HEK293 (cell line): ENCODE results near the gene MBLAC2.

ENCODE experiments used
- CTCF ChIA-PET: fragments of 350-600 bp; formaldehyde crosslinking; extraction: SDS; loops from one replicate; lab custom pipeline; 2021; ENCODE audit warnings: antibody characterized with exemption; lab: Yijun Ruan, JAX
- POLR2A ChIA-PET: fragments of 300-600 bp; formaldehyde crosslinking; extraction: SDS; loops from one replicate; lab custom pipeline; 2020; ENCODE audit warnings: antibody characterized with exemption, inconsistent platforms; lab: Yijun Ruan, JAX
- H3K27ac ChIP-seq: fragments of 200-500 bp; sonication (Bioruptor generic); 2 replicates; pipeline ENCODE4 v1.5.1; 2014; ENCODE audit warnings: low read depth, low read length, control low read depth, inconsistent platforms; ENCODE audit errors: extremely low read depth
- H3K36me3 ChIP-seq, 2 experiments: fragments of 200-500 bp in 1 of 2; sonication (Bioruptor generic) in 1 of 2; 1 replicate in 1 of 2; 2 replicates in 1 of 2; pipeline ENCODE4 v1.5.1; 2014 to 2017; ENCODE audit warnings: inconsistent platforms in 2 of 2, low read length in 2 of 2; ENCODE audit not compliant: control insufficient read depth in 2 of 2, insufficient read depth in 1 of 2
- H3K4me1 ChIP-seq: fragments of 200-500 bp; sonication (Bioruptor generic); 2 replicates; pipeline ENCODE4 v1.5.1; 2014; ENCODE audit warnings: mild to moderate bottlenecking, low read length, inconsistent platforms; ENCODE audit not compliant: control insufficient read depth, insufficient read depth
- H3K4me3 ChIP-seq: 2 replicates; pipeline ENCODE4 v1.5.1; 2011; ENCODE audit warnings: low read depth, mild to moderate bottlenecking, control low read depth, low read length, moderate library complexity
- H3K9me3 ChIP-seq: fragments of 200-500 bp; sonication (Bioruptor generic); 2 replicates; pipeline ENCODE4 v1.5.1; 2014; ENCODE audit warnings: low read depth, low read length, inconsistent platforms; ENCODE audit not compliant: control insufficient read depth, insufficient read depth
- BCL6B ChIP-seq: fragments of 450-650 bp; formaldehyde crosslinking; IDR thresholded peaks from 2 replicates; pipeline ENCODE4 v1.5.1; 2017; ENCODE audit warnings: missing biosample characterization, missing genetic modification characterization
- KLF1 ChIP-seq: fragments of 450-650 bp; formaldehyde crosslinking; IDR thresholded peaks from 2 replicates; pipeline ENCODE4 v1.5.1; 2016; ENCODE audit warnings: missing biosample characterization, missing genetic modification characterization
- PRDM6 ChIP-seq: fragments of 450-650 bp; formaldehyde crosslinking; IDR thresholded peaks from 2 replicates; pipeline ENCODE4 v1.5.1; 2017; ENCODE audit warnings: missing biosample characterization, missing genetic modification characterization
- REPIN1 ChIP-seq: fragments of 450-650 bp; formaldehyde crosslinking; IDR thresholded peaks from 2 replicates; pipeline ENCODE4 v1.5.1; 2017; ENCODE audit warnings: missing biosample characterization, missing genetic modification characterization, low read depth
- SCRT2 ChIP-seq: fragments of 450-650 bp; formaldehyde crosslinking; IDR thresholded peaks from 2 replicates; pipeline ENCODE4 v1.5.1; 2016; ENCODE audit warnings: missing biosample characterization, missing genetic modification characterization
- TCF7L2 ChIP-seq: IDR thresholded peaks from 2 replicates; pipeline ENCODE4 v1.6.1; 2011; ENCODE audit warnings: low read depth, mild to moderate bottlenecking, inconsistent platforms, low read length, moderate library complexity, borderline replicate concordance
- YY2 ChIP-seq: fragments of 450-650 bp; formaldehyde crosslinking; IDR thresholded peaks from 2 replicates; pipeline ENCODE4 v1.5.1; 2016; ENCODE audit warnings: missing biosample characterization, missing genetic modification characterization
- ZBTB1 ChIP-seq: fragments of 450-650 bp; formaldehyde crosslinking; IDR thresholded peaks from 2 replicates; pipeline ENCODE4 v1.5.1; 2016; ENCODE audit warnings: missing biosample characterization, missing genetic modification characterization
- ZBTB10 ChIP-seq: fragments of 450-650 bp; formaldehyde crosslinking; IDR thresholded peaks from 2 replicates; pipeline ENCODE4 v1.5.1; 2016; ENCODE audit warnings: missing biosample characterization, missing genetic modification characterization
- ZBTB21 ChIP-seq: fragments of 450-650 bp; formaldehyde crosslinking; IDR thresholded peaks from 2 replicates; pipeline ENCODE4 v1.5.1; 2017; ENCODE audit warnings: missing biosample characterization, missing genetic modification characterization
- ZBTB6 ChIP-seq: fragments of 450-650 bp; formaldehyde crosslinking; IDR thresholded peaks from 2 replicates; pipeline ENCODE4 v1.5.1; 2017; ENCODE audit warnings: missing biosample characterization, missing genetic modification characterization
- ZEB2 ChIP-seq: fragments of 450-650 bp; formaldehyde crosslinking; IDR thresholded peaks from 2 replicates; pipeline ENCODE4 v1.5.1; 2016; ENCODE audit warnings: missing biosample characterization, missing genetic modification characterization
- ZFHX2 ChIP-seq: fragments of 450-650 bp; formaldehyde crosslinking; conservative IDR thresholded peaks from 2 replicates; pipeline ENCODE4 v1.5.1; 2016; ENCODE audit warnings: missing biosample characterization, missing genetic modification characterization
- ZFP69B ChIP-seq: fragments of 450-650 bp; formaldehyde crosslinking; IDR thresholded peaks from 2 replicates; pipeline ENCODE4 v1.5.1; 2016; ENCODE audit warnings: missing biosample characterization, missing genetic modification characterization
- ZNF121 ChIP-seq: fragments of 450-650 bp; formaldehyde crosslinking; IDR thresholded peaks from 2 replicates; pipeline ENCODE4 v1.5.1; 2016; ENCODE audit warnings: missing biosample characterization, missing genetic modification characterization
- ZNF133 ChIP-seq: fragments of 450-650 bp; formaldehyde crosslinking; IDR thresholded peaks from 2 replicates; pipeline ENCODE4 v1.5.1; 2016; ENCODE audit warnings: missing biosample characterization, missing genetic modification characterization
- ZNF140 ChIP-seq: fragments of 450-650 bp; formaldehyde crosslinking; IDR thresholded peaks from 2 replicates; pipeline ENCODE4 v1.5.1; 2016; ENCODE audit warnings: missing biosample characterization, missing genetic modification characterization
- ZNF19 ChIP-seq: fragments of 450-650 bp; formaldehyde crosslinking; IDR thresholded peaks from 2 replicates; pipeline ENCODE4; 2016; ENCODE audit warnings: missing biosample characterization, missing genetic modification characterization, low read depth
- ZNF2 ChIP-seq: fragments of 450-650 bp; formaldehyde crosslinking; IDR thresholded peaks from 2 replicates; pipeline ENCODE4 v1.5.1; 2016; ENCODE audit warnings: missing biosample characterization, missing genetic modification characterization
- ZNF223 ChIP-seq: fragments of 450-650 bp; formaldehyde crosslinking; IDR thresholded peaks from 2 replicates; pipeline ENCODE4 v1.5.1; 2016; ENCODE audit warnings: missing biosample characterization, missing genetic modification characterization
- ZNF23 ChIP-seq: fragments of 450-650 bp; formaldehyde crosslinking; IDR thresholded peaks from 2 replicates; pipeline ENCODE4 v1.5.1; 2016; ENCODE audit warnings: missing biosample characterization, missing genetic modification characterization, borderline replicate concordance
- ZNF341 ChIP-seq: fragments of 450-650 bp; formaldehyde crosslinking; IDR thresholded peaks from 2 replicates; pipeline ENCODE4; 2016; ENCODE audit warnings: low read depth, missing biosample characterization, missing genetic modification characterization
- ZNF391 ChIP-seq: fragments of 450-650 bp; formaldehyde crosslinking; IDR thresholded peaks from 2 replicates; pipeline ENCODE4 v1.5.1; 2016; ENCODE audit warnings: low read depth, missing biosample characterization, missing genetic modification characterization, borderline replicate concordance
- ZNF544 ChIP-seq: fragments of 450-650 bp; formaldehyde crosslinking; IDR thresholded peaks from 2 replicates; pipeline ENCODE4 v1.5.0; 2017; ENCODE audit warnings: missing biosample characterization, missing genetic modification characterization
- ZNF561 ChIP-seq: fragments of 450-650 bp; IDR thresholded peaks from 2 replicates; pipeline ENCODE4 v1.5.1; 2018; ENCODE audit warnings: missing biosample characterization, missing genetic modification characterization, borderline replicate concordance
- ZNF623 ChIP-seq: fragments of 450-650 bp; formaldehyde crosslinking; IDR thresholded peaks from 2 replicates; pipeline ENCODE4 v1.5.1; 2016; ENCODE audit warnings: missing biosample characterization, missing genetic modification characterization
- ZNF654 ChIP-seq: fragments of 450-650 bp; formaldehyde crosslinking; IDR thresholded peaks from 2 replicates; pipeline ENCODE4 v1.5.1; 2016; ENCODE audit warnings: low read depth, missing biosample characterization, missing genetic modification characterization
- ZNF701 ChIP-seq: fragments of 450-650 bp; formaldehyde crosslinking; IDR thresholded peaks from 2 replicates; pipeline ENCODE4 v1.5.1; 2016; ENCODE audit warnings: missing biosample characterization, missing genetic modification characterization
- ZNF777 ChIP-seq: fragments of 450-650 bp; formaldehyde crosslinking; IDR thresholded peaks from 2 replicates; pipeline ENCODE4 v1.5.1; 2017; ENCODE audit warnings: missing biosample characterization, missing genetic modification characterization, borderline replicate concordance
- ZSCAN5A ChIP-seq: fragments of 450-650 bp; formaldehyde crosslinking; IDR thresholded peaks from 2 replicates; pipeline ENCODE4 v1.5.1; 2016; ENCODE audit warnings: missing biosample characterization, missing genetic modification characterization

MBLAC2 gene

GRCh38 chr5:90474235-90475107 is at the start of gene MBLAC2, which contains the start of gene POLR3G:
MBLAC2 (minus strand) TSS chr5:90474771; CDS start chr5:90474292, 479 bp downstream.
POLR3G (plus strand) TSS chr5:90474864; CDS start chr5:90485568, 10,704 bp downstream.
- Histone ChIP-seq H3K4me3 (peak within 1 kb of the TSS; percentile 73), H3K9me3 (no peaks in the 10 kb centered on the region), H3K36me3 (no peaks in the 10 kb centered on the region), H3K27ac (peak within 1 kb of the TSS; percentile 76), H3K4me1 (no peaks in the 10 kb centered on the region)
- CTCF ChIA-PET: interaction anchor here (1.1 to 1.8 kb wide), 4 partner anchors 15 to 309 kb away, joined by 3 to 9 read pairs (median 3); no protein-coding TSS in a partner anchor
- POLR2A ChIA-PET: interaction anchor here (0.6 to 1.8 kb wide), 19 partner anchors 9 to 1540 kb away, joined by 3 to 15 read pairs (median 4); partner anchors contain the start of genes ADGRV1, CETN3 and LYSMD3
- TF ChIP-seq ZNF19 (no peak), ZNF561 (tag by site-specific recombination) (peak; percentile 98), ZNF23 (no peak), KLF1 (tag by site-specific recombination) (peak; percentile 84), REPIN1 (tag by site-specific recombination) (no peak), ZNF223 (tag by site-specific recombination) (peak; percentile 20), PRDM6 (tag by site-specific recombination) (0 out of 2 replicates have a peak, but pooled peaks have one; percentile 8), ZNF701 (tag by site-specific recombination) (no peak), ZEB2 (tag by site-specific recombination) (peak; percentile 84), ZBTB6 (peak; percentile 58), ZBTB21 (0 out of 2 replicates have a peak, but pooled peaks have one; percentile 39), ZNF121 (no peak), ZNF341 (tag by site-specific recombination) (peak; percentile 91), ZBTB1 (tag by site-specific recombination) (no peak), ZNF544 (tag by site-specific recombination) (no peak), ZNF140 (no peak), TCF7L2 (no peak), SCRT2 (tag by site-specific recombination) (0 out of 2 replicates have a peak, but pooled peaks have one; percentile 23), ZNF2 (tag by site-specific recombination) (peak; percentile 73; the same call in 1 of the 2 replicates), BCL6B (tag by site-specific recombination) (no peak), ZNF133 (0 out of 2 replicates have a peak, but pooled peaks have one; percentile 20), ZFP69B (tag by site-specific recombination) (peak; percentile 93; the same call in 1 of the 2 replicates), ZFHX2 (tag by site-specific recombination) (peak; percentile 100), ZNF391 (tag by site-specific recombination) (no peak), ZNF777 (tag by site-specific recombination) (peak; percentile 61), ZNF623 (no peak), YY2 (tag by site-specific recombination) (peak; percentile 39), ZBTB10 (peak; percentile 84), ZNF654 (no peak), ZSCAN5A (tag by site-specific recombination) (peak; percentile 72)
